Measurements from ENCODE around the gene FRMD8.

Gene FRMD8

GRCh38 chr11:65375012-65375411 lies 11.4 kb upstream of the FRMD8 start:
- no peak for DNase-seq (ENCODE audit: low read depth)

GRCh38 chr11:65376138-65376713 lies 10.2 kb upstream of the FRMD8 start:
- no peak for DNase-seq (ENCODE audit: low read depth)

DNA sequence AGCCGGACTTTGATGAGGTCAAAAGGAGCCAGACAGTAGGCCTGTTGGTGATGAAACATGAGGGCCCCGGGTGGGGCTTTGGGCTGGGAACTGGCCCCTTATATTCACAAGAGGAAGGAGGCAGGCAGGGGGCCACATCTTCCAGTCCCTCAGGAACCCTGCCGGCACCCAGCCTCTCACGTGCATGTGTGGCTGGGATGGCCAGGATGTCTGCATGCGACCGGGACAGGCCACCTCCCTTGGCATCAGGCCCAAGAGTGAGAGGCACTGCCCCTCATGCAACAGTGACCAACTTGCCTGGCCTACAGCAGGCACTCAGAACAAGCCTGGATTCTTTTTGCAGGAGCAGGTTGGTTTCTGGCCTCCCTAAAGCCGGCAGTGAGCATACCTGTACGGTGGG lies 9.4 kb upstream of the FRMD8 start:
- no peak for DNase-seq (ENCODE audit: low read depth)

- DNase-seq (ENCODE audit: low read depth): no peak
These were observed 8.7 kb upstream of the FRMD8 start for GRCh38 chr11:65377777-65378176.

DNA sequence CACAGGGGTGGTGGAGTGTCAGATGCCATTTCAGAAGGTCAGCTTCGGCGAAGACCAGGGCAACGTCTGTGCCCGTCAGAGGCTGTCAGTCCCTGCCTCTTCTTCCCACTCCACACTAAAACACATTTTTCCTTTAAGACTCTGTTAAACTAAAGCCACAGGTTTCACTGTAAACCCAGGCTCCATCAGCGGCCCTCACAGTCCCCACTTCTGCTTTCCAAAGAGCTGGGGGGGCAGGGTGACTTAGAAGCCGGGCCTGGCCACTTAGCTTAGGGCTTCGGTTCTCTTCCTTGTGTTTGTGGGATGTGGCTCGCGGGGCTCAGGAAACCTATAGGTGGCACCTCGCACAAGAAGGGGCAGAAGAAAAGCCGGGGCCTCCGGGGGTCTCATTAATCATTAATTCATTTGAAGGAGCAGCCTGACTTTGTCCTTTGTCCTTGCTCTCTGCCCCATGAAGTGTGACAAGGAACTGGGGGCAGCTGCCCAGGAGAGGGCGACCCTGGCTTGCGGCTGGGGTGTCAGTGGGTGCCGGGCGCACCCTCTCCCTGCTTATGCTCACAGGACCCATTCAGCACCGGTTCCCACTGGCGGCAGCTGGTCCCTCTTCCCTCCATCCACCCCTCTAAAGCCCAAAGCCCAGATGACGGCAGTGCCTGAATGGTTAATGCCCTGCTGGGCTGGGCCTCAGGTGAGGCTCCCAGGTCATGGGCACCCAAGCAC lies 8.1 kb upstream of the FRMD8 start:
- no peak for DNase-seq (ENCODE audit: low read depth)

GRCh38 chr11:65378928-65379638 lies 7.4 kb upstream of the FRMD8 start:
- DNase-seq (ENCODE audit: low read depth): no peak

GRCh38 chr11:65379698-65380459 lies 6.6 kb upstream of the FRMD8 start:
- no peak for DNase-seq (ENCODE audit: low read depth)

DNA sequence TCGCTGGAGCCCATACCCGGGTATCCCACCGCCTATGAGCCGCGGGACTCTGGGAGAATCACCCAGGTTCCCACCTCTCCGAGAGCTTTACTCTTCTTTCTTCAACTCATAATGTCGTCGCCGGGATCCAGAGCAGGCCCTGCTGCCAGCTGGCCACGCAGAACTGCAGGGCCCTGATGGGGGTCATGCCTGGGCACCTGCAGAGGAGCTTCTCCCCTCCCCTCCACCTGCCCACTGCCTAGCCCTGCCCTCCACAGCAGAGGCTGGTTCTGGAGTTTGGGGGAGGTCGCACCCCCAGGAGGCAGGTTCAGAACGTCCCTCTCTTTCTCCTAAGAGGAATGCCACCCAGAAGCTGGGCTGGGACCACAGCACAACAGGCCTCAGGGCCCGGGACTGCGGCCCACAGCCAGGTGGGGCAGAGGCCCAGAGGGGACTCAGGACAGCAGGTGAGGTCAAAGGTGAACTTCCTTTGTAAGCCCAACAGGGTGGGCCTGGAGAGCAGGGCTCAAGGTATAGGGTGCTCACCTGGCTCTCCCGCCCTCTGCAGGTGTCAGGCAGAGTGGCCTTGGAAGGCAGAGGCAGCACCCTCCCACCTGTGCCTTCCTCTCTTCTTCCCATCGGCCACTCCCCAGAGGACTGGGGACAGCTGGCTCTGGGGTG lies 5.8 kb upstream of the FRMD8 start:
- DNase-seq (ENCODE audit: low read depth): no peak

DNA sequence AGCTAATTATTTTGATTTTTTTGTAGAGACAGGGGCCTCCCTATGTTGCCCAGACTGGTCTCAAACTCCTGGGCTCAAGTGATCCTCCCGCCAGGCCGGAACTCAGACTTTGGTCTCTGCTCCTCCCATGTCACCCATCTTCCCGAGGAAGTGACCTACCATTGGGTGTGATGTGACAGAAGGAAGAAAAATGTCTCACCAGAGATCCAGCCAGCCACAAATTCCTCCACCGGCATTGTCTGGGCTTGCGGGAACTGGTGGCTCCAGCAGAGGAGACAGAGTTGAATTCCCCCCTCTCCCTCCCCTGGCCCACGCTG lies 4.8 kb upstream of the FRMD8 start:
- no peak for DNase-seq (ENCODE audit: low read depth)

GRCh38 chr11:65382033-65382803 lies 4.2 kb upstream of the FRMD8 start, which contains the start of gene SLC25A45:
Gene SLC25A45 (minus strand): TSS chr11:65382646. CDS start chr11:65381951, 695 bp downstream.
- DNase-seq (ENCODE audit: low read depth): peak; percentile 89

GRCh38 chr11:65382804-65383368 lies 3.6 kb upstream of the FRMD8 start:
- no peak for DNase-seq (ENCODE audit: low read depth)

GRCh38 chr11:65383778-65384177 lies 2.7 kb upstream of the FRMD8 start:
- no peak for DNase-seq (ENCODE audit: low read depth)

DNA sequence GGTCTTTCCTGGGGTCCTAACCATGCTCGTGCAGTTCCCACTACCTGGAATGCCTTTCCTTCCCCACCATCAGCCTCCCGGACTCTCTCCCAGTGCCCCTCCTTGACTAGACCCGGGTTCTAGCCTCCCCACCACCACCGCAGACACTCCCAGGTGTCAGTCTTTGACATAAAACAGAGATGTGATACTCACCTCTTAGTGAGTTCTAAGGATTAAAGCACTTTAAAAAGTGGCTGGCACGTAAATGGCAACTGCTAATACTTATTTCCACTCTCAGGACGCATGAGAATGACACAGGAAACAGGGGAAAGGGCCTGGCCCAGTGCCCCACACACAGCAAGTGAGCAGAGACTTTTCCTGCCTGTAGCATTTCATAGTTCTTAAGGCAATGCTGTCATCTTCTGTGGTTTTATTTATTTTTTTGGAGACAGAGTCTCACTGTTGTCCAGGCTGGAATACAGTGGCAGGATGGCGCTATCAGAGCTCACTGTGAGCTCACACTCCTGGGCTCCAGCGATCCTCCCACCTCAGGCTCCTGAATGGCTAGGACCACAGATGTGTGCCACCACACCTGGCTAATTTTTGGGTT lies 2.0 kb upstream of the FRMD8 start:
- DNase-seq (ENCODE audit: low read depth): no peak

DNA sequence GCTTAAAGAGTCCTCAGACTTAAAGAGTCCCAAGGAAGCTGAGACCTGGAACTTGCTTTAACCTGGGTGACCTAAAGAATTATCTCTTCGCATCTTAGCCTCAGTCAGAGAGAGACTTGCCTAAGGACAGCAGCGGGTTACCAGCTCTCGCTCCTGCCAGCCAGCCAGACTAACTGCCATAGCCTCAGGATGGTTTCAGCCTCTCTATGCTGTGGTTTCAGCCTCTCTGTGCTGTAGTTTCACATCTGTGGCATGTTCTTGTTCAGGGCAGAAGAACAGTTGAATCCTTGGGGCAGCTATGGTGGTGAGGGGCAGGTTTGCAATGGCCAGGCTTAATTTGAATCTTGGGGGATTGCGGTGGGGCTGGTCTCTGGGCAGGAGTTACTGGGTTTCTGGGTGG lies 2.3 kb downstream of the FRMD8 start:
- DNase-seq (ENCODE audit: low read depth): no peak

DNA sequence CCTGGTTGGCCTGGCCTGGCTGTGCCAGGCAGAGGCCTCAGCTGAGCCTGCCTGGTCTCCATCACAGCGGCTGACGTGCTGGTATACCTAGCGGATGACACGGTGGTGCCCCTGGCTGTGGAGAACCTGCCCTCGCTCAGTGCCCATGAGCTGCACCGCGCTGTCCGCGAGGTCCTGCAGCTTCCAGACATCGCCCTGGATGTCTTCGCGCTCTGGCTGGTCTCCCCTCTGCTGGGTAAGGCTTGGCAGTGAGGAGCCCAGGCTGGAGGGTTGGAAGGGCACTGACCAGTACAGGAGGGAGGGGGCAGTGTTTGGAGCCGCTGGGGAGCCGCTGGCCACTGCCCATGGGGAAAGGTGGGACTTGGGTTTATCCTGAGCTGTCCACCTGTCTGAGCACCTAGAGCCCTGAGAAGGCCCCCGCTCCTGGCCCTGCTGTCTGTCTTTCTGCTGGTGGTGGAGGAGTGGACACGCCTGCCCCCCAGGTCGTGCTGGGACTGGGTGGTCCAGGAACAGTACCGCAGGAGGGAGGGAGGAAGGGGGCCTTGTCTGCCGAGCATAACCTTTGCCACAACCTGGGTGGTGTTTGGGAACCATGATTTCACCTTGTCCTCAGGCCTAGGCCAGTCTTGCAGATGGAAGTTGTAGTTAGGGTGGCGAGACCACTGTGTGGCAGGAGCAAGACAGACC lies 3.0 kb downstream of the FRMD8 start:
- no peak for DNase-seq (ENCODE audit: low read depth)

DNA sequence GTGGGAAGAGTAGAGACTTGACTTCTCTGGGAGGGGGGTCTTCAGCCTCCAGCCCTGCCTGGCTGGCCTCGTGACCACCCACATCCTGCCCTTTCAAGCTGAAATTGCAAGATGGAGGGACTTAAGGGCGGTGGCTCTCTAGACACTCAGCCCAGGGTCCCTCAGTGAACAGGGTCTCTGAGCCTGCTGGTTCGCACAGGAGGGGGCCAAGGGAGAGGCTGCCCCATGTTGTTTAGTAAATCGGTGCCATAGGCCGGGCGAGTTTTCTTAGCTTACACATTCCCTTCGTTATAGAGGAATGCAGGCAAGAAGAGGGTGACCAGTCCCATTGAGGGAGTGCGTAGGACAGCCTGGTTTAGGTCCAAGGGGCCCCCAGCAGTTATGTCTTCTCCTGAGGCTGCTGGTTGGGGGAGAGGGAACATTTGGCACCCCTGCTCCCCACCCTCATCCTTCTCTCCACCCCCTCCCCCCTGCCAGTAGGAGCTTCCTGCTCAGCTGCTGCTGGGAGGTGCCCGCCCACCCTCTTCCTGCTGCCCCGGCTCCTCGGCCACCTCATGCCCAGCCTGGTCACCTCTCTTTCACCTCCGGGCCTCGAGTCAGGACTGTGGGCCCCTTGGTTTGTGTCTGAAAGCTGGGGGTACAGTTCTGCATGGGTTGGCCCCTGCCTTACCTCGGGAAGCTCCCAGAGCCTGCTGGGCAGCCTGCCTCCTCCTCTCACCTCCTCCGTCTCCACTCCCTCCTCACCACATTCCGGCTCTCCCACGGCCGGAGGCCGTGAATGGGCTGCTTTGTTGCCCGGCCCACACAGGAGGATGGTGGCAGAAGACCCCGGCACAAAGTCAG lies 3.9 kb downstream of the FRMD8 start:
- DNase-seq (ENCODE audit: low read depth): no peak

DNA sequence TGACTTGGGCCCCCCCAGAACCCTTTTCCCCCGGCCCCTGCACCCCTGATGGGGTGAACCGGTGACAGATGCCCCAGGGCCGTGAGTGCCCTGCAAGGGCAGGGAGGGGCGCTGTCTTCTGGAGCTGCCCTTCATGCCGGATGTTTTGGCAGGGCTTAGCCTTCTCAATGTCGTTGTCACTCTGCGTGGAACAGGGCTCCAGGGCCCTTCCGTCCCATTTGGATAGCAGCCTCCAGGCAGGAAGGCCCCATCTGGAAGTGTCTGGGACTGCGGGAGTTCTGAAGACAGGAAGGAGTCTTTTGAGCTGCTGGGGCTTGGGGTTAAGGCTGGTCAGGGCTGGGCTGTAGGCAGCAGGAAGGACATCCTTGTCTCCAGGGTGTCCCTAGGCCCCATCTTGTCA lies 4.6 kb downstream of the FRMD8 start:
- no peak for DNase-seq (ENCODE audit: low read depth)

DNA sequence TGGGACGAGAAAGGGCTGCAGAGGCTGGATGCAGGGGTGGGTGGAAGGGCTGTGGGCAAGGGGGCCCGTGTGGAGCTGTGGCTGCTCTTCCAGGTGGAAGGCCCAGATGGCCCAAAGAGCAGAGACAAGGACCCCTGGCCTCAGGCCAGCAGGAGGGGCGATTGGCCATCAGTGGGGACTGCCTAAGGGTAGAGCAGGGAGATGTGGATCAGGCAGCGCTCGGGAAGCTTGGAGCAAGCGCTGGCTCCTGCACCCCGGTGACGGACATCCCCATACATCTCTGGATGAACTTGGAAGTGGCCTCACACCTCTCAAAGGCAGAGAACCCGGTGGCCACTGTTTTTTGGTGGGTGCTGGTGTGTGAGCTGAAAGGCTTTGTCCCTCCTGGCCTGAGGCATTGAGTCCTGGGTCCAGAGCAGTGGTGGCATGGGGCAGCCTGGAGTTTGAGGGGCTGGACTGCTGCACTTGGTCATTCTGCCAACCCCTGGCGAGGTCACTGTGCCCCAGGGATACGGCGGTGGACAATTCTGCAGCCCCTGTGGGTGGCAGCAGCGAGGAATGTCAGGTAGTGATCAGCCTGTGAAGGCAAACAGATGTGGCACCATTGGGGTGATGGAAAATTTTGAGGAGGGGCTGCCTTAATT lies 5.9 kb downstream of the FRMD8 start:
- no peak for DNase-seq (ENCODE audit: low read depth)

DNA sequence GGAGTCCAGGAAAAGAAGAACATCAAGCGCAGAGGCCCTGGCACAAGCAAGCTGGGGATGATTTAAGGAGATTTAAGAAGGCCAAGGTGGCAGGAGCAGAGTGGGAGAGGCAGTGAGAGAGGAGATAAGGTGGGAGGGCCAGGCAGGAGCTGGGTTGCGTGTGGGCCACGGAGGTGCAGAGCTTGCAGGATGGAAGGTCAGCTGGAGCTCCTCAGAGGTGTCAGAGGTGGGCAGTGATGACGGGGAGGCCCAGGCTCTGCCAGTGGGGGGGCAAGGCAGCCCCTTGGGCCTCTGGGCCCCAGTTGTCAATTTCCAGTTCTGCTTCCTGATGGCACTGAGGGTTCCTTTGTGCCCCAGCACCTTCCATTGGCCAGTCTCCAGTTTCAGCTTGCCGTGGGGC lies 6.5 kb downstream of the FRMD8 start:
- DNase-seq (ENCODE audit: low read depth): no peak
